ENCODE measurements around the gene SNRNP200. TPM values are rescaled to one million over a fixed set of nuclear protein-coding genes. Genes with fewer than 3 reads are reported as not detected.

SNRNP200 gene
- total and polyA plus RNA-seq, 4 experiments from 2014 or later, result 53.6 to 227 (median 155) TPM

Other genes with a start within 250 kb of the SNRNP200 start
- gene ADRA2B, start 189.0 kb downstream of the SNRNP200 start, total RNA-seq, result not detected
- gene ADRA2B, start 189.0 kb downstream of the SNRNP200 start, polyA plus RNA-seq, result not detected
- gene ASTL, start 167.0 kb downstream of the SNRNP200 start, total RNA-seq, result 1 to 10 TPM in 1 of 2 experiments, not detected in 1; 1.3 TPM
- under 1 TPM in 1 of 2 donors, not detected in 1; 0.48 TPM for gene ASTL, start 167.0 kb downstream of the SNRNP200 start, polyA plus RNA-seq
- gene DUSP2, start 160.1 kb downstream of the SNRNP200 start, total RNA-seq, result 10 to 100 TPM; 33.4 to 34.6 TPM
- 100 to 1,000 TPM in 1 of 2 donors, 10 to 100 TPM in 1; 48.2 to 303 TPM for gene DUSP2, start 160.1 kb downstream of the SNRNP200 start, polyA plus RNA-seq
- 10 to 100 TPM; 84.9 to 92.9 TPM for gene STARD7, start 96.7 kb downstream of the SNRNP200 start, total RNA-seq
- gene STARD7, start 96.7 kb downstream of the SNRNP200 start, polyA plus RNA-seq, result 100 to 1,000 TPM; 109 to 196 TPM
- gene TMEM127, start 39.5 kb downstream of the SNRNP200 start, total RNA-seq, result 10 to 100 TPM; 45.1 to 45.6 TPM
- gene TMEM127, start 39.5 kb downstream of the SNRNP200 start, polyA plus RNA-seq, result 10 to 100 TPM; 27.3 to 46.0 TPM
- gene CIAO1, start 39.3 kb downstream of the SNRNP200 start, total RNA-seq, result 10 to 100 TPM; 78.3 to 87.3 TPM
- gene CIAO1, start 39.3 kb downstream of the SNRNP200 start, polyA plus RNA-seq, result 100 to 1,000 TPM in 1 of 2 donors, 10 to 100 TPM in 1; 94.3 to 111 TPM
- gene ITPRIPL1, start 19.8 kb upstream of the SNRNP200 start, total RNA-seq, result 10 to 100 TPM; 11.5 to 11.7 TPM
- gene ITPRIPL1, start 19.8 kb upstream of the SNRNP200 start, polyA plus RNA-seq, result 10 to 100 TPM; 10.0 to 10.3 TPM
- gene NCAPH, start 30.2 kb upstream of the SNRNP200 start, total RNA-seq, result 1 to 10 TPM; 5.4 to 7.7 TPM
- gene NCAPH, start 30.2 kb upstream of the SNRNP200 start, polyA plus RNA-seq, result 1 to 10 TPM in 1 of 2 donors, under 1 TPM in 1; 0.20 to 1.2 TPM
- gene NEURL3, start 199.8 kb upstream of the SNRNP200 start, total RNA-seq, result under 1 TPM in 1 of 2 experiments, not detected in 1; 0.22 TPM
- not detected for gene NEURL3, start 199.8 kb upstream of the SNRNP200 start, polyA plus RNA-seq
- gene ARID5A, start 231.2 kb upstream of the SNRNP200 start, total RNA-seq, result 10 to 100 TPM; 80.0 to 83.8 TPM
- 10 to 100 TPM; 31.4 to 69.6 TPM for gene ARID5A, start 231.2 kb upstream of the SNRNP200 start, polyA plus RNA-seq

Data from CD4-positive, alpha-beta memory T cell (primary cell).